ENCODE measurements around the gene SMCO2.

Gene SMCO2

DNA sequence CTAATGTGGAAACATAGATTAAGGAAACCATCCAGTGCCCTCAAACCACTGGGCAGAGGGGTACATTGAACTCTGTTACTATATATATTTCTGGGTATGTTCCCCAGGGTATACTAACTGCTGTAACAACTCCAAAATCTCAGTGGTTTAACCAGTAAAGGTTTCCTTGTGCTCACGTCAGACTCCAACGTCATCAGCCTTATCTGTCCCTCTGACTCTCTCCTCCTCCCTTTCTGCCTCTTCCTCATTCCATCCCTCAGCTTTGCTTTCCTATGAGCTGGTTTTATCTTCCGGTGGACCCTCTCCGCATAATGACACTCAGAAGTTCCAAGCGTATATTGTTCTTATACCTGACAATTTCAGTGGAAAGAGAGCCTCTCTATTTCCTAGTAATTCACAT is 21.2 kb upstream of the SMCO2 start:
- H3K4me3 ChIP-seq (ENCODE audit: low read depth, low read length), result no peak overlapping the region
- TF ChIP-seq, protein P1, sequence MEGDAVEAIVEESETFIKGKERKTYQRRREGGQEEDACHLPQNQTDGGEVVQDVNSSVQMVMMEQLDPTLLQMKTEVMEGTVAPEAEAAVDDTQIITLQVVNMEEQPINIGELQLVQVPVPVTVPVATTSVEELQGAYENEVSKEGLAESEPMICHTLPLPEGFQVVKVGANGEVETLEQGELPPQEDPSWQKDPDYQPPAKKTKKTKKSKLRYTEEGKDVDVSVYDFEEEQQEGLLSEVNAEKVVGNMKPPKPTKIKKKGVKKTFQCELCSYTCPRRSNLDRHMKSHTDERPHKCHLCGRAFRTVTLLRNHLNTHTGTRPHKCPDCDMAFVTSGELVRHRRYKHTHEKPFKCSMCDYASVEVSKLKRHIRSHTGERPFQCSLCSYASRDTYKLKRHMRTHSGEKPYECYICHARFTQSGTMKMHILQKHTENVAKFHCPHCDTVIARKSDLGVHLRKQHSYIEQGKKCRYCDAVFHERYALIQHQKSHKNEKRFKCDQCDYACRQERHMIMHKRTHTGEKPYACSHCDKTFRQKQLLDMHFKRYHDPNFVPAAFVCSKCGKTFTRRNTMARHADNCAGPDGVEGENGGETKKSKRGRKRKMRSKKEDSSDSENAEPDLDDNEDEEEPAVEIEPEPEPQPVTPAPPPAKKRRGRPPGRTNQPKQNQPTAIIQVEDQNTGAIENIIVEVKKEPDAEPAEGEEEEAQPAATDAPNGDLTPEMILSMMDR (IDR thresholded peaks at IDR 0.05; ENCODE audit: borderline replicate concordance, insufficient read depth, low read depth, low read length), result no peak

DNA sequence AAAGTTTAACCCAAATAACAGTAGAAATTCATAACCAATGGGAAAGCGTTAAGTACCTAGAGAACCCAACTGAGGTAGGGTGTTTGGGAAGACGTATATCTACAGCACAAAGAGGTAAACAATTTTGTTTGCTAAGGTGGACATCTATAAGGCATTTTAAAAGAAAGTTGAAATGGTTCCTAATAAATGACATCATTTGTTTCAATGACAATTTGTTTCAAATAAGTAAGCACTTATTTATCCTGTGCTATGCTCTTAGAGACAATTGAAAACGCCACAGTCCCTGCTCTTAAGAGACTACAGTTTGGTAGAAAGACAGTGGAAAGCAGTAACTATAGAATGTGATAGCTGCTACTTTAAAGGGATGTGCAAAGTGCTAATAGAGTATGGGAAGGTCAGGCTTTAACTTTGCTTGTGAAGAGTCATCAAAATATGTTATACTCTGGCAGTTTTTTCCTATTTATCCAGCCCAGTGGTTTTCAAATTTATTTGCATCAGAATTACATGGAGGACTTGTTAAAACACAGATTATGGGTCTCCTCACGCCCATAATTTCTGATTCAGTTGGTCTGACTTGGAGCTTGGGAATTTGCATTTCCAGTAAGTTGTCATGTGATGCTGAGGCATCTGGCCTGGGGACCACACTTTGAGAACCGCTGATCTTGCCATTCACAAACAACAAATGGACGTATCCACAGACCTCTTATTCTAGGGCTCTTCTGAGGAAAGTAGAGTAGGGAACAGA is 19.6 kb upstream of the SMCO2 start:
- TF ChIP-seq, protein P1 (IDR thresholded peaks at IDR 0.05; ENCODE audit: borderline replicate concordance, insufficient read depth, low read depth, low read length), result no peak
- no peak overlapping the region for H3K4me3 ChIP-seq (ENCODE audit: low read depth, low read length)

DNA sequence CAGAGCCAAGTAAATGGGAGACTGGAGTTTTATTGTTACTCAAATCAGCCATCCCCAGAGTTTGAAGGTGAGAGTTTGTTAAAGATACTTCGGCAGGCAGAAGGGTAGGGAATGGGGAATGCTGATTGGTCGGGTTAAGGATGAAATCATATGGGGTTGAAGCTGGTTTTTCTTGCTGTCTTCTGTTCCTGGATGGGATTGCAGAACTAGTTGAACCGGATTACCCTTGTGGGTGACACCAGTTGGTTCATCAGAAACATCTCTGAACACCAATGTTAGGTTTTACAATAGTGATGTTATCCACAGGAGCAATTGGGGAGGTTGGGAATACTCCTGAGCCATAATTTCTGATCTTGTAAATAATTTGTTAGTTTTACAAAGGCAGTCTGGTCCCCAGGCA is 18.7 kb upstream of the SMCO2 start:
- TF ChIP-seq, protein P1 (IDR thresholded peaks at IDR 0.05; ENCODE audit: borderline replicate concordance, insufficient read depth, low read depth, low read length), result no peak
- H3K4me3 ChIP-seq (ENCODE audit: low read depth, low read length), result no peak overlapping the region

DNA sequence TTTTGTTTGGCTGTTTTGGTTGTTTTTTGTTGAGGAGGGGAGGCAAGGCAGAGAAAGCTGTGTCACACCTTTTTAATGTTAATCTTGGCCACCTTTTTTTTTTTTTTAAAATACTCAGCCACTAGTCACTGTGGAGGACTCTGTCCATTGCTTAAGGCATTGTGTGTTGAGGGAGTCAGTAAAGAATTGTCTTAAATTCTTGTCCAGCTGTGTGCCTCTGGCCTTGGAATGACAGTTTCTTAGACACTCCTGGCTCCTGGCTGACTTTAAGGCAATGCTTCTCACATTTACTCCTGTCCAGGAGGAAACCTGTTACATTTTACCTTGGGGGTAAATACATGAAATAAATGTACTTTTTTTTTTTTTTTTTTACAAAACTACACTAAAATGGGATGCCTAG is 18.1 kb upstream of the SMCO2 start:
- TF ChIP-seq, protein P1 (IDR thresholded peaks at IDR 0.05; ENCODE audit: borderline replicate concordance, insufficient read depth, low read depth, low read length), result no peak
- no peak overlapping the region for H3K4me3 ChIP-seq (ENCODE audit: low read depth, low read length)

DNA sequence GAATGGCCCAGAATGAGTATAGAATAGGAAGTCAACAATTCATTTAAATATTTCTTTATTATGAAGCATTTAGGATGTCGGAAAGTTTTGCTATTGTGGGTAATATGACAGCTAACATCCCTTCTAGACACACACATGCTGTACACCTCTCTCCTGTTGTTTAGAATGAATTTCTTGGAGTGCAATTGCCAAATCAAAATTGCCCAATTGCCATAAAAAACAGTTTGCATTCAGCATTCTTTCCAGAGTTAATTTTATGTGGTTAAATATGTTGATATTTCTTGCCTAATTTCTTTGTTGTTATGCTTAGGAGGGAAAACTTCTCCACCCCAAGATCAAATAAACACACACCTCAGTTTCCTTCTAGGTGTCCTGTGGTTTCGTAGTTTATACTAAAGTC is 16.9 kb upstream of the SMCO2 start:
- TF ChIP-seq, protein P1 (IDR thresholded peaks at IDR 0.05; ENCODE audit: borderline replicate concordance, insufficient read depth, low read depth, low read length), result no peak
- no peak overlapping the region for H3K4me3 ChIP-seq (ENCODE audit: low read depth, low read length)

DNA sequence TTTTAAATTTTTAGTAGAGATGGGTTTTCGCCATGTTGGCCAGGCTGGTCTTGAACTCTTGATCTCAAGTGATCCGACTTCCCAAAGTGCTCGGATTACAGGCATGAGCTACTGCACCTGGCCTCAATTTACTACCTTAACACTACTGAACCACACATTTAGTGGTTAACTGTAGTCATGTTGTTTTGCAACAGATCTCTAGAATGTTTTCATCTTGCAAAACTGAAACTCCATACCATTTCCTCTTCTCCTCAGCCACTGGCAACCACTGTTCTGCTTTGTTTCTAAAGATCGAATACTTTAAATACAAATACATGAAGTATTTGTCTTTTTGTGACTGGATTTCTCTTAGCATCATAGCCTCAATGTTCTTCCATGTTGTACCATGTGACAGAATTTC is 15.4 kb upstream of the SMCO2 start:
- TF ChIP-seq, protein P1 (IDR thresholded peaks at IDR 0.05; ENCODE audit: borderline replicate concordance, insufficient read depth, low read depth, low read length), result no peak
- no peak overlapping the region for H3K4me3 ChIP-seq (ENCODE audit: low read depth, low read length)

Data from GM12875 (cell line).